DMS114 treated with DMSO at 0.1 percent for 48 hours (cell line): ENCODE data around the gene USP46.

ENCODE experiments used
- DNase-seq: peaks from one replicate; lab custom pipeline; 2025; ENCODE audit not compliant: unreplicated experiment; lab: John Stamatoyannopoulos, UW

Gene USP46, protein sequence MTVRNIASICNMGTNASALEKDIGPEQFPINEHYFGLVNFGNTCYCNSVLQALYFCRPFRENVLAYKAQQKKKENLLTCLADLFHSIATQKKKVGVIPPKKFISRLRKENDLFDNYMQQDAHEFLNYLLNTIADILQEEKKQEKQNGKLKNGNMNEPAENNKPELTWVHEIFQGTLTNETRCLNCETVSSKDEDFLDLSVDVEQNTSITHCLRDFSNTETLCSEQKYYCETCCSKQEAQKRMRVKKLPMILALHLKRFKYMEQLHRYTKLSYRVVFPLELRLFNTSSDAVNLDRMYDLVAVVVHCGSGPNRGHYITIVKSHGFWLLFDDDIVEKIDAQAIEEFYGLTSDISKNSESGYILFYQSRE

DNA sequence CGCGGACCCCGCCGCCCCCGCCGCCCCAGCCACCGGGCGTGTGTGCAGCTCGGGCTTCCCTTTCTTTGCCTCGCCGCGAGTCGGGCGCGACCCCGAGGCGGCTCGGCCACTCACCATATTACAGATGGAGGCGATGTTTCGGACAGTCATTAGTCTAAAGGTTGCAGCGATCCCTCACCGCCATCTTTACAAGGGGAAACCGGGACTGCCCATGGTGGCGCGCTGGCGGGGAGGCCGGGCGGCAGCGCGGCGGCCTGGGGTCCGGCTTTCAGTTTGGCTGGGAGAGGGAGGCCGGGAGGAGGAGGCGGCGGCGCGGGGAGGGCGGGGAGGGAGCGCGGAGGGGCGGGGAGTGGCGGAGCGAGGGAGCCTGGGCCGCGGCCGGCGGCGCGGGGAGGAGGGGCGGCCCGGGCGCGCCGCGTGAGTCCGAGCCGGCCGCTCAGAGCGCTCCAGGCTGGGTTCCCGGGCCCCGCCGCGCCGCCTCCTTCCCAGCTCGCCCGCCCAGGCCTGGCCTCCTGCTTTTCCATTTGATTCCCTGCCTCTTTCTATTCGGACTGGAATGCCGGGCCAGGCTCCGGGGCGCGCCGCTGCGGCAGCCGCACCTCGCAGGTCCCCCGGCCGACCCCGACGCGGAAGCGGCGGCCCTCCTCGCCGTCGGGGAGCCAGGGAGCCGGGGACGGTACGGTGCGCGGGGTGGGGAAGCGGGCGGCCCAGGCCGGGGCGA, at the start of gene USP46:
USP46 (minus strand) TSS at position 301 of the 721 bp plus-strand sequence; CDS start at position 150, 151 bp downstream.
- DNase-seq: no peak

DNA sequence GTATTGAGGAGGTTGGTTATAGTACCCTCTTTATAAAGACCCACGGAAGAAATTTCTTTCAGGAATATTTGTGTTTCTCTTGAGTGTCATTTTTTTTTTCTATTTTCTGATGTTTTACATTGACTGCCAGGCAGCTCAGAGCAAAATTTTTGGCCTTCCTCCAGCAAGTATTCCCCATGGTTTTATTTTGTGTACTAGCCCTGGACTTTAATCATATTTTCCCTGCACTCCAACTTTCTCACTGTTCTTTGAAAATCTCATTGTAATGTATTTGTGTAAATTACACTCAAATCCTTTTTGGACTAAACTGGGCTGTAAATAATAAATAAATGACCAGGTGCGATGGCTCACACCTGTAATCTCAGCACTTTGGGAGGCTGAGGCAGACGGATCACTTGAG, 45.6 kb upstream of the USP46 start:
- no peak for DNase-seq

DNA sequence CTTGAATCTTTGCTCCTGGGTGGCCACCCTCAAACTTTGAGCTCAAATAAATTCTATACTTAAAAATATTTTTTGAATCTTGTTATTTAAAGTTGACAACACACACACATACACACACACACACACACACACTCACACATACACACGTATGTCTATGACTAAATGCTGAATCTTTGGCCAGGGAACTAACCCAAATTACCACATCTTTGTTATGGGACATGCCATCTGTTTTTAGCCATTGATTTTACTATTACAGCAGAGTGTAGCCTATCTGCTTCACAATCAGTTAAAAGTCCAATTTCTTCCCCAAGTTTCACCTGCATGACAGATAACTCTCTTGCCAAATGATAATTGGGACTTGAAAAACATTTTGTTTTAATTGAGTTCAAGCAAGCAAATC, 45.0 kb upstream of the USP46 start:
- DNase-seq: no peak

DNA sequence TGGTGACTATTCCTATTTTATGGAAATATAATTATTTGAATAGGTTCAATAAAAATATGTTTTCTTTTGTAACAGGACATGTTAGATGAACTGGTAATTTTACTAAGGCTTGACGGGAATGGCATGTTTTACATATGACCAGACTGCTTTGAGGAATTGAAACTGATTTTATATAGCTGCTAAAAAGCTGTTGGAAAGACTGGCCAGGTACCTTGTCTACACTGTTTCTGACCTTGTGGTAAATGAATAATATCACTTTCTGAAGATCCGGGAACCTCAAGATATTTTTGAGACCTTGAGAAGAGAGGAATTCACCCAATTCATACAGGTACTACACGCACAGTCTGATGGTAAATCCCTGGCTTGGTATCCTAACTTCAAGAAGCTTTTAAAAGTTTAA, 42.1 kb upstream of the USP46 start:
- no peak for DNase-seq

DNA sequence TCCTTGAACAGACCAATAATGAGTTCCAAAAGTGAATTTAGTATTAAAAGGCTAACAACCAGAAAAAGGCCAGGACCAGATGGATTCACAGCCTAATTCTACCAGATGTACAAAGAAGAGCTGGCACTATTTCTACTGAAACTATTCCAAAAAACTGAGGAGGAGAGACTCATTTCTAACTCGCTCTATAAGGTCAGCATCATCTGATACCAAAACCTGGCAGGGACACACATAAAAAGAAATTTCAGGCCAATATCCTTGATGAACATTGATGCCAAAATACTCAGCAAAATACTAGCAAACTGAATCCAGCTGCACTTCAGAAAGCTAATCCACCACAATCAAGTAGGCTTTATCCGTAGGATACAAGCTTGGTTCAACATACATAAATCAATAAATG, 35.8 kb upstream of the USP46 start:
- DNase-seq: no peak

DNA sequence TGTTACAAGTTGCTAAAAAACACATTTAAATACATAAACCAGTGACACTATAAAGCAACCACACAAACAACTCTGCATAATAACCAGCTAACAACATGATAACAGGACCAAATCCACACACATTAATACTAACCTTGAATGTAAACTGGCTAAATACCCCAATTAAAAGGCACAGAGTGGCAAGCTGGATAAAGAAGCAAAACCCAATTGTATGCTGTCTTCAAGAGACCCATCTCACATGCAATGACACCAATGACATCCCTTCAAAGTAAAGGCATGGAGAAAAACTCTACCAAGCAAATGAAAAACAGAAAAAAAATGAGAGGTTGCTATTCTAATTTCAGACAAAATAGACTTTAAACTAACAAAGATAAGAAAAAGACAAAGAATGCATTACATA, 34.4 kb upstream of the USP46 start:
- DNase-seq: no peak

DNA sequence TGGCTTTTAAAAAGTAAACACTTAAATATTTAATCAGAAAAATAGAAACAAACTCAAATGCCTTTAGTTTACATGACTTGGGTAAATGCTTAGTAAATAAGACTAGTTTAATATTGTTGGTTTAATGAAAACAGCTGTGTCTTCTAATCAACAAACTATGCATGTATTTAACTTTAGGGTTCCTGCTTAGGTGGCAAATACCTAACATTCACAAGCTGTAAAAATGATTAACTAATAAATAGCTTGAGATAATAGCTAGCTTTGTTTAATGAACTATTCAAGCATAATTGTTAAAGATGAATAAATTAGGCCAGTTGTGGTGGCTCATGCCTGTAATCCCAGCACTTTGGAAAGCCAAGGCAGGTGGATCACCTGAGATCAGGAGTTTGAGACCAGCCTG, 30.0 kb upstream of the USP46 start:
- DNase-seq: no peak

DNA sequence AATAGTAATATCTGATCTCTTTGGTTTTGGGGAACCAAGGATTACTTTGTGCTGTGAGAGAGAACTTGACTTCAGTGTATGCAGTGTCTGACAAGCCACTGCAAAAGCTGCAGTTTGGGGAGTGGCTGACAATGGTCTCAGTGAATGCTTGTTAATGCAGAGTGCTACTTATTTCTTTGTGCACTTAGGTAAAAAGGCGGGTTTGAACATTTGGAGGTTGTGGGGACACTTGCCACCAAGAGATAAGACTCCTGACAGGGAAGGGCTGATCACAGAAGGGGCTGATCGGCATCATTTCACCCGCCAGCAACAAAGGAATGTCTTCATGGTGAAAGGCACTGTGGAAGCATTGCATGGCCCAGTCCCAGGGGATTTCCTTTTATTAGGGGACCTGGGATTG, 28.6 kb upstream of the USP46 start:
- no peak for DNase-seq

DNA sequence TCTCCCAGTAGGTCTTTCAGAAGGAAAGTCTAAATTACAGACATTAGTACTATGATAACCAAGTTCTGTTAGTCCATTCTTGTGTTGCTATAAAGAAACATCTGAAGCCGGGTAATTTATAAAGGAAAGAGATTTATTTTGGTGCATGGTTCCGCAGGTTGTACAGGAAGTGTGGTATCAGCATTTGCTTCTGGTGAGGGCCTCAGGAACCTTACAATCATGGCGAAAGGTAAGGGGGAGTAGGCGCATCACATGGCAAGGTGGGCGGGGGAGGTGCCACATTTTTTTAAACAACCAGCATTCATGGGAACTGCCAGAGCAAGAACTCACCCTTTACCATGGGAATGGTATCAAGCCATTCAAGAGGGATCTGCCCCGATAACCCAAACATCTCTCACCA, 26.2 kb upstream of the USP46 start:
- no peak for DNase-seq

DNA sequence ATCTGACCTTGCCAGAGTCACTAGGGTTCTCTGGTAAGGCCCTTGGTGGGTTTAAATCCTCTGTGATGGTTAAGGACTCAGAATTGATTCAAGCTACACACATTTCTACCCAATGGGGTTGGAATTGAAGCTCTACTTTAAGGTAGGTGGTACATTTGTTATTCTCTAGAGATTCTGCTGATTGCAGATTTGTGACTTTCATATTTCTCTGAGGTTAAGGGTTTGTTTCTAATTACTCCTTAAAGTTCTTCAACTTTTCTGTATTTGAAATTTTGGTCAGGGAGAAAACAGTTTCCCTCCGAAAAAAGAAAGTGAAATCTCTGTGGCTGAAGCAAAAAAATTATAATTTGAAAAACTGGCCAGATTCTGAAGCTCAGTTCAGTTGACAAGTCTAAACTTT, 25.8 kb upstream of the USP46 start:
- DNase-seq: no peak

DNA sequence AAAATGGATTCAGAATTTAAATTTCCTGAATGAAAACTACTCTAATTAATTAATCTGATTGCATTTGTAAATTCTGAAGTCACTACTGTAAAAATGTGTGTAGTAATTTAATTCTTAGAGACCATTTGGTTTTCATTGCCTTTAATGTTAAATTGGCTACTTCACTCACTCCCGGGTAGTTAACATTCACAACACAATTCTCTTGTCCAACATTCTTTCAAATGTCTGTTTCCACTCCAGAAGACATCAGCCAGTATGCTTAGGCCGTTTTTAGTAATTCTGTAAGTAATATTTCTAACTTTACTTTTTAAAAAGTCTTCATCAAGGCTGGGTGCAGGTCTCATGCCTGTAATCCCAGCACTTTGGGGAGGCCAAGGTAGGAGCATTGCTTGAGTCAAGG, 21.3 kb upstream of the USP46 start:
- no peak for DNase-seq

DNA sequence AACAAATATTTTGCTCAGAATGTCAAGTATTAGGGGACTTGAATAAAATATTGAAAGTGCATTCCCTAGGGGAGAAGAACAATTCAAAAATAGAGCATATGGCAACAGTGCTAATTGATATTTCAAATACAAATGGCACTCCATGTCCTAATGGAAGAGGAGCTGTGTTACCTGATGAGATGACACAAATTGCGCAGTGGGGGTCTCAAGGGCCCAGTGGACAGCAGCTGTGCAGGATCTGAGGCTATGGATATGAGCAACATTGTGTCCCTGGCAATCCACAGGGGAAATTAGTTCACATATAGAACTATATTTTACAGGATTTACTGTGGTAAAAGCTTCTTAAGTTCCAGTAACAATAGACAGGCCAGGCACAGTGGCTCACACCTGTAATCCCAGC, 17.4 kb upstream of the USP46 start:
- DNase-seq: no peak

DNA sequence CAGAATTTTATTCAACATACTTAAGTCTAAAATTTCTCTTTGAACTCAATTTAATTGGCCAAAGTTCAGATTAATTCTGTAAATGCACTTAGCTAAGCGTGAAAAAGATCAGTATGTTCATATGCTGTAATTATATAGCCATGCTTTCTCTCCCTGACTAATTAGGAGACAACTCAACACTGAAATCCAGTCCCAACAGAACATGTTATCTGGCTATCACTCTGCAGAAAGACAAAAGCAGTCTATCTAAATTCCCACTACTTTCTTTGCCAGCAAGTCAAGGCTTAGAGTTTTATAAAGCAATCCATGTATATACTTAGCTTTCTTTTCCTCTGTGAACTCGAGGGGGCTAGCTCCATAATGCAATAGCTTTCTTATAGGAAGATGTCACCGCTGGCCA, 16.0 kb upstream of the USP46 start:
- DNase-seq: no peak

DNA sequence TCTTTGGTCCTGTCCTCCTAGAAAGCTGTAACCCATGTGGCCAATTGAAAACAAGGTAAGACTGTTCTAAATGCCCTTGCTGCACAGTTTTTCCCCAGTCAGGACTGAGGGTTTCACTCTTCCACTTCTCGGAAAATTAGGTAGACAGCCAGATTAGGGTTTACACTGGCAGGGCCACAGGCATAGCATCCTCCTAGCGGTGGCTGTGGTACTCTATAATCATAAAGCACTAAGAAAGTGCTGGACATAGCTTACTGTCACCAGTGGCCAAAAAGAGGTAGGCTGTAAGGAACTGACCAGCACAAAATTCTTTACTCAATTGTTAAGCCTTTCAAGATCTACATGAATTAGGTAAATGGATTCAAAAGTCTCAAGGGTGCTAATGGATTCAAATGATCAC, 11.6 kb upstream of the USP46 start:
- DNase-seq: no peak

DNA sequence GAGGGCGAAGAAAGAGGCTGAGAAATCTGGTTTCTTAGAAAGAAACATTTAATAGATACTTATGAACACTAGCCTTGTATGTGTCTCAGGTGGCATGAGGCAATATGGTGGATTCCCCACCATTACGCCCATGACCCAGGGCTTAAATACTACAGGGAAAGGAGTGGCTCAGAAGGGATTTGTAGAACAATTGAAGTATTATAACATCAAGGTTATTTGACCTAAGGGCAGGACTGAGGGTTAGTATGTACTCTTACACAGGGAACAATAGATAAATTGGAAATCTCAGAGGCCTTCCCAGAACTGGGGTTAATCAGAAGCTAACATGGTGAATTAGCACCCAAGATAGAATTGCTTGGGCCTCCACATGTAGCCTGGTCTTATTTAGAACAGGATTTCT, 11.0 kb upstream of the USP46 start:
- no peak for DNase-seq

DNA sequence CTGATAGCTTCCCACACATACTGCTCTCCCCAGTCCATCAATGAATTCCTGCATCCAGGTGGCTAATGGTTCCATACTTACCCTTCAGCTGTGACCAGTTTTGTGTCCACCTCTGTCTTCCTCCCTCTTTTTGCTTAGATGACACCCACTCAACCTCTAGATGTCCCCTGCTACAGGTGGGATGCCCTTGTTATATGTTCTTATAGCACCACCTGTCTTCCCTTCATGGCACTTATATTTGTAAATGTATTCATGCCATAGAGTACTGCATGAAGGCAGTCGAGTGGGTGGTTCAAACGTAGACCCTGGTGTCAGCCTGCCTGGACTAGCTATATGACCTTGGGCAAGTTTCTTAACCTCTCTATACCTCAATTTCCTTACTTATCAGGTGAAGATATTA, 6.5 kb upstream of the USP46 start:
- no peak for DNase-seq

DNA sequence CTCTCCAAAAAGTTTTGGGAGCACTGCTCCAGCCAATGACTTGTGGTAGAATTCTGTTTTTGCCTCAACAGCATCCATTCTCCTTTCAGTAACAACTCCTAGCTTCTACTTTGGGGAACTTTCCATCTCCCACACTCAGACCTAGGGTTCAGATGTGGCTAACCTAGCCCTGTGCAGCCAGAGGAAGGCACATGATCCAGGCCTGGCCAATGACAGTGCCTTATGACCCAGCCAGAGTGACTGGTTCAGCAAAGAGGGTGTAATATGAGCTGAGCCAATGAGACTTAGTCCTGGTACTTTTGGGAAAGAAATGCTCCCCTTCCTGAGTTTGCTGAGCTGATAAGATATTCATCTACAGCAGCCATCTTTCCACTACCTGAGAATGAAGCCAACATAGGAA, 5.4 kb upstream of the USP46 start:
- DNase-seq: no peak

DNA sequence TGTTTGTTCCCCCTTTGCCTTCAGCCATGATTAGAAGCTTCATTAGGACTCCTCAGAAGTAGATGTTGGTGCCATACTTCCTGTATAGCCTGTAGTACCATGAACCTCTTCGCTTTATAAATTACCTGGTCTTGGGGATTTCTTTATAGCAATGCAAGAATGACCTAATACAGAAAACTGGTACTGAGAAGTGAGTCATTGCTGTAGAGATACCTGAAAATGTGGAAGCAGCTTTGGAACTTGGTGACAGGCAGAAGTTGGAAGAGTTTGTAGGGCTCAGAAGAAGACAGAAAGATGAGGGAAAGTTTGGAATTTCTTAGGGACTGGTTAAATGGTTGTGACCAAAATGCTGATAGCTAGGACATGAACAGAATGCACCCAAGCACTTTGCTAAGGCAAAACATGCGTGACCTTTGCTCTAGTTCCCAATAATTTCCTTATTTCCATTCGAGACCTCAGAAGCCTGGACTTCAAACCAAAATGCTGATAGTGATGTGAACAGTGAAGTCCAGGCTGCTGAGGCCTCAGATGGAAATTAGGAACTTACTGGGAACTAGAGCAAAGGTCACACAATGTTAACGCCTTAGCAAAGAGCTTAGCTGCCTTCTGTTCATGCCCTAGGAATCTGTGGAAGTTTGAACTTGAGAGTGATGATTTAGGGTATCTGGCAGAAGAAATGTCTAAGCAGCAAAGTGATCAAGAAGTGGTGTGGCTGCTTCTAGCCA, 3.0 kb upstream of the USP46 start:
- DNase-seq: no peak

DNA sequence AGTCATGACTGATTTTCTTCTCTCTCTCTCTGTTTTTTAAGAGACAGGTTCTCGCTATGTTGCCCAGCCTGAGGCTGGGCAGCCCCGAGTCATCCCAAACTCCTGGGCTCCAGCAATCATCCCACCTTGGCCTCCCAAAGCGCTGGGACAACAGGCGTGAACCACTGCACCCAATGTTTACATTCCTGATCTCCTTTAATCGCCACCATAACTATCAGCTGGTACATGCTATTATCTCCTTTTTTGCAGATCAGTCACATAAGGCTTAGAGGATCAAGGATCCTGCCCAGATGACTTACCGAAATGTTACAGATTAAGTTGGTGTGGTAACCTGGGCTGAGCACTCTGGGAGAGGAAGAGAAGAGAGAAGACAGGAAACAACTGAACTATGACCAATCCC, 1.5 kb upstream of the USP46 start:
- DNase-seq: no peak

DNA sequence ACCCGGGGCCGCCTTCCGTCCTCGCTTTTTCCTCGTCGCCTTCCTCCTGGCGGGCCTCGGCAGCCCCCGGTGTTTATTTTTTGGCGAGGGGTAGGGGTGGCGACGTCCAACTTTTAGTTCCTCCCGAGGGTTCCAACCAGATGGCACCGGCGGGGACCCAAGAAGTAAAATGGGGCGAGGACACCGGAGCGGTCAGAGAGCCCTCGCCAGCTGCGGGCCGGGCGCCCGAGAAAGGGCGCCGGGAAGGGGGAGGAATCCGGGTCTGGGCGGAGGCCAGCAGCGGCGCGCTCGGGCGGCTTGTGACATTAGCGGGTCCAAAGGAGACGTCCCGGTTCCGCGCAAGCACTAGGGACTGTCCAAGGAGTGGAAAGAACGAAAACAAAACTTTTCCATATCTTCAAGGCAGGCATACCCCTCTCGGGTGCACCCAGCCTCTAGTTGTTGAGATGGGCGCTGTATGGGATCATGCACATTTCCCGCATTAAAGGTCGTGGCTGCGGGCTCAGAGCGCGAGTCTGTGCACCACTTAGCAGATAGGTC, 691 bp upstream of the USP46 start:
- DNase-seq: no peak

DNA sequence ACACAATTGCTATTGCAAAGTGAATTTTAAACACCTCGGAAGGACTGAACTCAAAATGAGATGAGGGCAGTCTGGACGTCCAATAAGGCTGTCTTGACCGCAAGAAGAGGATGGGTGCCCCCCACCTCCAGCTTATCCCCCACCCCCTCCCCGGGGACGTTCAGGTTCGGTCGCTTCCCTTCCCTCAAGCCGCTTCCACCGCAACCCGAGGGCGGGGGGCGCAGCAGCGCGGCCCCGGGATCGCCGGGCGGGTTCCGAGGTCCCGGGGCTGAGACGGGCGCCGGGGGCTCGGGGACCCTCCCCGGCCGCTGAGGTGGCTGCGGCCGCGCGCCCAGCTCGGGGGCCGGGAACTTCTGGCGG, 480 bp downstream of the USP46 start:
- no peak for DNase-seq
